Measurements from ENCODE around the gene ZBTB11. TPM values are rescaled to one million over a fixed set of nuclear protein-coding genes. Genes with fewer than 3 reads are reported as not detected.

The ZBTB11 gene
- total and polyA plus RNA-seq, 11 donors = 4.6 to 12.9 (median 9.8) TPM

DNA sequence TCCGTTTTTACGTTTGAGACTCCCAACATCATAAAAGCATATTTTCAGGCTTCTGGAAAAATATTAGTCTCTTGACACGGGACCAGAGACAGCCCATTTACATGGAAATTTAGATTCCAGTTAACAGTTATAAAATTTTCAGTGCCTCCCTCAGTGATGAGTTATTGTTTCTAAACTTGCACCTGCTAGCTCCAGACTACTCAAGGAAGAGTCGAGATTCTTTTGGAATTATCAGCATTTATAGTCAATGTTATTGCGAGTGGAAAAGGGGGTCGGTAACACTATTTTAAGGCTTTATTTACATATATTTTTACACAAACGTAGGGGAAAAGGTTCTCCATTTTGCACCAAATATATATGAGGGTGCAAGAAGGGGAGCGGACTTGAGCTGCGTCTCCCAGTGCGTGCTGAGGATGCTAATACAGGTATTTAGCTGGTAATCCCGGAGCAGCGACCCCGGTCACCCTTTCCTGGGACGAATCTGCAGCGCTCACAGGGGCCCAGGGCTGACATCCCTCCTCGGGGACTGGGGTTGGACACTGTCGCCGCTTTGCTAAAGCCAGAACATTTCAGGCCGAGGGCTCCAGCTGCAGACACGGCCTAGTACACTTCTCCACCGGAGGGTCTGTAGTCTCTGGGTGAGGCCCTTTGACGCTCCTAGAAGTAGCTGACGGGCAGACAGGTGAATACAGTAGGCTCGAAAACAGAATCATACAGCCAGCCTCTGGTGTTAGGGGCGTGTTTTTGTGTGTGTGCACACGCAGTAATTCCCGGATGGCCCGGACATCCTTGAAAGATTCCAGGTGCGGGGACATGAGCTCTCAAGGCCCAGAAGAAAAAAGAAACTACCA is 729 bp upstream of the ZBTB11 start:
- H3K27ac ChIP-seq = peak overlapping the region in 11 of 12 donors; percentile 16 to 100 (median 97)
- intact Hi-C loops (cut with DNase I) = loop anchor here in 7 of 10 donors (1.0 to 10.0 kb wide), 5 partner anchors 9 to 165 kb away; partner anchors contain the start of genes PCNP (in 7 of the 7), RPL24 (in 4 of the 7) and SENP7 (in 1 of the 7)
- H3K9me3 ChIP-seq = no peaks in the 10 kb centered on the region
- DNase-seq (peak in 1 of 5 donors; percentile 32), ATAC-seq (no peak)
- peaks cover 0 to 45% (median 12%) of the 10 kb centered on the region in 12 donors for H3K4me1 ChIP-seq
- no peak for TF ChIP-seq POLR2A (IDR thresholded peaks at IDR 0.05)
- TF ChIP-seq CTCF (IDR thresholded peaks at IDR 0.05) = no peak
- peak overlapping the region in 11 of 12 donors; percentile 3 to 97 (median 80) for H3K4me3 ChIP-seq
- peaks cover 0 to 44% (median 33%) of the 10 kb centered on the region in 9 donors for H3K36me3 ChIP-seq
- no peaks in the 10 kb centered on the region for H3K27me3 ChIP-seq
- WGBS, 4 donors = 49 to 53% (median 49%) methylated on average over 25 to 29 of the region's 29 CpGs

- no peaks in the 10 kb centered on the region for H3K9me3 ChIP-seq
- intact Hi-C loops (cut with DNase I) = loop anchor here in 7 of 10 donors (1.0 to 10.0 kb wide), 5 partner anchors 48 to 164 kb away; partner anchors contain the start of genes PCNP (in 7 of the 7), CEP97 (in 1 of the 7) and SENP7 (in 1 of the 7)
- H3K4me3 ChIP-seq = peak overlapping the region; percentile 76 to 100 (median 90)
- H3K36me3 ChIP-seq = peaks cover 0 to 35% (median 25%) of the 10 kb centered on the region in 9 donors
- 0% methylated on average over 13 to 57 of the region's 57 CpGs for WGBS, 4 donors
- H3K27ac ChIP-seq = peak overlapping the region; percentile 88 to 100 (median 96)
- peak; percentile 96 to 98 (median 97) for DNase-seq
- peak; percentile 92 to 97 (median 95) for ATAC-seq
- no peaks in the 10 kb centered on the region for H3K27me3 ChIP-seq
- TF ChIP-seq POLR2A (IDR thresholded peaks at IDR 0.05) (peak in 1 of 2 donors; percentile 51), CTCF (IDR thresholded peaks at IDR 0.05) (peak in 6 of 12 donors; percentile 15 to 44 (median 25))
- H3K4me1 ChIP-seq = peaks cover 0 to 33% (median 12%) of the 10 kb centered on the region in 12 donors
Measured at GRCh38 chr3:101676216-101676764, 642 bp downstream of the ZBTB11 start.

- 13 to 16% (median 14%) methylated on average over 27 of the region's 27 CpGs for WGBS, 4 donors
- no peak for ATAC-seq
- Histone ChIP-seq H3K36me3 (peaks cover 0 to 35% (median 25%) of the 10 kb centered on the region in 9 donors), H3K4me3 (peak overlapping the region; percentile 76 to 100 (median 90)), H3K4me1 (peaks cover 0 to 33% (median 12%) of the 10 kb centered on the region in 12 donors), H3K27ac (peak overlapping the region; percentile 0 to 100 (median 96)), H3K9me3 (no peaks in the 10 kb centered on the region), H3K27me3 (no peaks in the 10 kb centered on the region)
- intact Hi-C loops (cut with DNase I) = loop anchor here in 7 of 10 donors (1.0 to 10.0 kb wide), 5 partner anchors 49 to 163 kb away; partner anchors contain the start of genes PCNP (in 7 of the 7), CEP97 (in 1 of the 7) and SENP7 (in 1 of the 7)
- DNase-seq = peak; percentile 36 to 68 (median 46)
- TF ChIP-seq CTCF (IDR thresholded peaks at IDR 0.05) = no peak
- no peak for TF ChIP-seq POLR2A (IDR thresholded peaks at IDR 0.05)
Measured at GRCh38 chr3:101675709-101676215, 1.2 kb downstream of the ZBTB11 start.
